GM12878 (cell line): ENCODE data around the gene SEPHS2. TPM values are rescaled to one million over a fixed set of nuclear protein-coding genes. Genes with fewer than 3 reads are reported as not detected.

Experiments used
- ATAC-seq: fragments of 200-7000 bp; cut with Tn5 transposase; 3 replicates; pipeline ENCODE4 v1.9.1; 2020; ENCODE audit warnings: mild to moderate bottlenecking, moderate library complexity
- BruUV-seq: library from RNA; stranded (reverse); fragments of 400-500 nt; replicated peaks from 2 replicates; lab custom pipeline; 2021; lab: Mats Ljungman, UMichigan
- CTCF ChIA-PET: fragments of 300-600 bp; sonication (Branson Sonifier 250); formaldehyde crosslinking; extraction: SDS; loops from one replicate; lab custom pipeline; 2021; ENCODE audit warnings: inconsistent platforms; lab: Yijun Ruan, JAX
- POLR2A ChIA-PET: fragments of 350-600 bp; formaldehyde crosslinking; extraction: SDS; loops from one replicate; lab custom pipeline; 2021; ENCODE audit warnings: inconsistent platforms; lab: Charles Lee
- RAD21 ChIA-PET: fragments of 300-600 bp; sonication (Branson Sonifier 250); formaldehyde crosslinking; loops from one replicate; lab custom pipeline; 2023; ENCODE audit warnings: antibody characterized with exemption; ENCODE audit not compliant: unreplicated experiment; lab: Charles Lee
- SMC1A ChIA-PET: fragments of 300-600 bp; sonication (Branson Sonifier 250); formaldehyde crosslinking; loops from one replicate; lab custom pipeline; 2023; ENCODE audit not compliant: unreplicated experiment, uncharacterized antibody; lab: Charles Lee
- DNase-seq: peaks from one replicate; pipeline ENCODE4 v3.0.0-alpha.2; 2011; ENCODE audit warnings: low read depth, low spot score
- FAIRE-seq: peaks from 3 replicates; lab custom pipeline; 2011; peaks lifted over from hg19 to GRCh38; lab: Jason Lieb, UNC
- H2AFZ ChIP-seq: 2 replicates; pipeline ENCODE4 v1.6.0; 2011; ENCODE audit warnings: low read depth, low read length, control low read depth; ENCODE audit not compliant: control insufficient read depth
- H3K27ac ChIP-seq: 2 replicates; pipeline ENCODE4 v1.5.1; 2011; ENCODE audit warnings: control low read depth; ENCODE audit not compliant: control insufficient read depth, insufficient read depth
- H3K27me3 ChIP-seq, 2 experiments: replicated peaks in 1 of 2; 2 replicates each; pipeline versions ENCODE4 v1.6.0 to v1.6.1; 2011; ENCODE audit warnings: low read length in 1 of 2; ENCODE audit not compliant: control insufficient read depth in 2 of 2, insufficient read depth in 2 of 2
- H3K36me3 ChIP-seq, 2 experiments: 2 replicates each; pipeline ENCODE4 v1.5.1; 2011; ENCODE audit warnings: low read length in 1 of 2; ENCODE audit not compliant: control insufficient read depth in 2 of 2, insufficient read depth in 2 of 2
- H3K4me1 ChIP-seq: 2 replicates; pipeline ENCODE4 v1.6.1; 2011; ENCODE audit warnings: mild to moderate bottlenecking, low read length, moderate library complexity, mixed read lengths; ENCODE audit not compliant: control insufficient read depth, insufficient read depth
- H3K4me2 ChIP-seq: 2 replicates; pipeline ENCODE4 v1.6.0; 2011; ENCODE audit warnings: control low read depth; ENCODE audit not compliant: control insufficient read depth, insufficient read depth
- H3K4me3 ChIP-seq: fragments of 200-600 bp; sonication (generic); 2 replicates; pipeline ENCODE4 v1.5.1; 2016
- H3K79me2 ChIP-seq: 2 replicates; pipeline ENCODE4 v1.6.0; 2011; ENCODE audit warnings: low read length; ENCODE audit not compliant: control insufficient read depth, insufficient read depth
- H3K9ac ChIP-seq: 2 replicates; pipeline ENCODE4 v1.8.0; 2011; ENCODE audit warnings: low read length, control low read depth, mixed read lengths; ENCODE audit not compliant: control insufficient read depth, insufficient read depth
- H3K9me3 ChIP-seq: replicated peaks from 3 replicates; pipeline ENCODE4 v1.5.1; 2011; ENCODE audit warnings: mild to moderate bottlenecking, low read length; ENCODE audit not compliant: control insufficient read depth, insufficient read depth
- H4K20me1 ChIP-seq: 2 replicates; pipeline ENCODE4 v1.6.0; 2011; ENCODE audit not compliant: control insufficient read depth, insufficient read depth
- EED ChIP-seq: sonication (generic); IDR thresholded peaks from 2 replicates; pipeline ENCODE4 v1.6.1; 2016; ENCODE audit warnings: antibody characterized with exemption, low read depth
- ESRRA ChIP-seq: IDR thresholded peaks from 2 replicates; pipeline ENCODE4 v1.6.1; 2012; ENCODE audit warnings: mild to moderate bottlenecking, low read length, improper control_type of control experiment
- SMAD1 ChIP-seq: fragments of 450-650 bp; IDR thresholded peaks from 2 replicates; pipeline ENCODE4 v1.6.1; 2018; ENCODE audit warnings: mild to moderate bottlenecking, low read depth; ENCODE audit not compliant: partially characterized antibody
- SRF ChIP-seq, 2 experiments: IDR thresholded peaks; 2 replicates each; pipeline ENCODE4 v1.6.1; 2011; ENCODE audit warnings: low read depth in 2 of 2, low read length in 2 of 2, mild to moderate bottlenecking in 1 of 2, moderate library complexity in 1 of 2
- YBX1 ChIP-seq: fragments of 450-650 bp; IDR thresholded peaks from 2 replicates; pipeline ENCODE4 v1.6.1; 2016; ENCODE audit warnings: antibody characterized with exemption
- YY1 ChIP-seq: IDR thresholded peaks from 2 replicates; pipeline ENCODE4 v1.6.1; 2011; ENCODE audit warnings: low read depth, mild to moderate bottlenecking, low read length
- ZBED1 ChIP-seq: IDR thresholded peaks from 2 replicates; pipeline ENCODE4 v1.6.1; 2016; ENCODE audit warnings: borderline replicate concordance
- WGBS: methylation state at CpG from one replicate; pipeline ENCODE4 v1.1.6; 2016; ENCODE audit warnings: low lambda C conversion rate; ENCODE audit not compliant: insufficient replicate concordance, insufficient coverage; ENCODE audit errors: missing lambda C conversion rate; 5-methylcytosine and 5-hydroxymethylcytosine counted together
- in situ Hi-C: fragments of 300-500 bp; cut with MboI; formaldehyde crosslinking; loops from 9 replicates; pipeline ENCODE4 v1.14.3; 2018; ENCODE audit warnings: mixed read lengths
- intact Hi-C: fragments of 100-400 bp; cut with micrococcal nuclease; formaldehyde crosslinking; loops from one replicate; pipeline ENCODE4 v1.14.2; 2022; ENCODE audit not compliant: unreplicated experiment
- polyA plus RNA-seq, 11 experiments: library from polyadenylated mRNA; depleted of rRNA in 4 of 11; unstranded in 6 of 11; stranded (reverse) in 5 of 11; fragments of >200 nt; fragmentation: Nextera tagmentation in 4 of 11; fragmentation: Illumina TruSeq in 1 of 11; extraction: Ambion mirVana in 4 of 11; extraction: Trizol in 1 of 11; gene quantifications; 1 replicate in 1 of 11; 2 replicates in 10 of 11; pipeline versions ENCODE4 v1.2.1 to v1.2.3, GENCODE V29; 2011 to 2016; ENCODE audit warnings: inconsistent platforms in 2 of 11, missing spikeins in 2 of 11, low read depth in 1 of 11
- total RNA-seq, 4 experiments: library from RNA; depleted of rRNA in 3 of 4; stranded (reverse); fragments of >200 nt in 3 of 4; fragmentation: Illumina TruSeq in 1 of 4; extraction: Trizol in 1 of 4; gene quantifications; 2 replicates each; pipeline versions ENCODE4 v1.2.1 to v1.2.3, GENCODE V29; 2013 to 2021
- TF ChIP-seq, protein P1 (sequence below): fragments of 450-650 bp; IDR thresholded peaks from 2 replicates; pipeline ENCODE4 v1.6.1; 2016; ENCODE audit warnings: mild to moderate bottlenecking
- TF ChIP-seq, protein P2 (sequence below): fragments of 450-650 bp; IDR thresholded peaks from 2 replicates; pipeline ENCODE4 v1.6.1; 2014; ENCODE audit warnings: mild to moderate bottlenecking

Gene SEPHS2
- total and polyA plus RNA-seq, 10 of the 15 experiments (the other 5 are each of a cell fraction or from before 2014, with no cell fraction given): 21.6 to 99.8 (median 72.9) TPM

- Histone ChIP-seq H3K4me1 (peaks cover 8% of the 10 kb centered on the region), H3K27me3 (no peaks in the 10 kb centered on the region), H3K4me3 (no peak overlapping the region), H2AFZ (no peak overlapping the region), H3K9me3 (no peaks in the 10 kb centered on the region), H3K36me3 (peaks cover 1 to 4% of the 10 kb centered on the region in 2 experiments; a peak in 2 of 4 replicates), H3K79me2 (no peaks in the 10 kb centered on the region), H3K4me2 (no peak overlapping the region), H3K9ac (no peak overlapping the region), H3K27ac (no peak overlapping the region), H4K20me1 (no peaks in the 10 kb centered on the region)
- no peak for DNase-seq
- in situ Hi-C loops (no loop called here), intact Hi-C loops (no loop called here)
- TF ChIP-seq SMAD1 (no peak), ESRRA (no peak), EED (no peak), ZBED1 (no peak), YBX1 (no peak), SRF (IDR thresholded peaks at IDR 0.05; ENCODE audit: low read depth in 2 of 2, low read length in 2 of 2) (no peak), YY1 (no peak)
- TF ChIP-seq, protein P1, sequence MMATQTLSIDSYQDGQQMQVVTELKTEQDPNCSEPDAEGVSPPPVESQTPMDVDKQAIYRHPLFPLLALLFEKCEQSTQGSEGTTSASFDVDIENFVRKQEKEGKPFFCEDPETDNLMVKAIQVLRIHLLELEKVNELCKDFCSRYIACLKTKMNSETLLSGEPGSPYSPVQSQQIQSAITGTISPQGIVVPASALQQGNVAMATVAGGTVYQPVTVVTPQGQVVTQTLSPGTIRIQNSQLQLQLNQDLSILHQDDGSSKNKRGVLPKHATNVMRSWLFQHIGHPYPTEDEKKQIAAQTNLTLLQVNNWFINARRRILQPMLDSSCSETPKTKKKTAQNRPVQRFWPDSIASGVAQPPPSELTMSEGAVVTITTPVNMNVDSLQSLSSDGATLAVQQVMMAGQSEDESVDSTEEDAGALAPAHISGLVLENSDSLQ: no peak
- TF ChIP-seq, protein P2, sequence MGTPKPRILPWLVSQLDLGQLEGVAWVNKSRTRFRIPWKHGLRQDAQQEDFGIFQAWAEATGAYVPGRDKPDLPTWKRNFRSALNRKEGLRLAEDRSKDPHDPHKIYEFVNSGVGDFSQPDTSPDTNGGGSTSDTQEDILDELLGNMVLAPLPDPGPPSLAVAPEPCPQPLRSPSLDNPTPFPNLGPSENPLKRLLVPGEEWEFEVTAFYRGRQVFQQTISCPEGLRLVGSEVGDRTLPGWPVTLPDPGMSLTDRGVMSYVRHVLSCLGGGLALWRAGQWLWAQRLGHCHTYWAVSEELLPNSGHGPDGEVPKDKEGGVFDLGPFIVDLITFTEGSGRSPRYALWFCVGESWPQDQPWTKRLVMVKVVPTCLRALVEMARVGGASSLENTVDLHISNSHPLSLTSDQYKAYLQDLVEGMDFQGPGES: no peak
- BruUV-seq: no TSS peak
- FAIRE-seq: no peak
- ChIA-PET POLR2A (interaction anchor here (1.3 to 2.0 kb wide), 3 partner anchors 10 to 325 kb away, joined by 4 to 7 read pairs (median 4); partner anchors contain the start of genes TBC1D10B, TBX6 and ZNF771), RAD21 (interaction anchor here (0.7 kb wide), 1 partner anchor 14 kb away, joined by 3 read pairs; the partner anchor contains the start of gene DCTPP1), SMC1A (interaction anchor here (0.7 to 0.9 kb wide), 2 partner anchors 35 to 193 kb away, joined by 3 read pairs; no protein-coding TSS in a partner anchor), CTCF (interaction anchor here (1.0 to 2.1 kb wide), 4 partner anchors 119 to 213 kb away, joined by 3 to 8 read pairs (median 3); no protein-coding TSS in a partner anchor)
- no peak for ATAC-seq
- 100% methylated on average over 4 of the region's 4 CpGs for WGBS
These were observed 29.5 kb downstream of the SEPHS2 start for GRCh38 chr16:30416047-30416603.
